HEK293T (cell line): ENCODE measurements around the gene TM7SF3.
A peak's percentile ranks its signal among the peaks of the same experiment; 100 is the strongest.

Source experiments
- CTCF ChIA-PET: fragments of 350-600 bp; formaldehyde crosslinking; extraction: SDS; loops from one replicate; lab custom pipeline; 2021; ENCODE audit warnings: antibody characterized with exemption, inconsistent platforms; lab: Yijun Ruan, JAX
- POLR2A ChIA-PET: fragments of 350-600 bp; formaldehyde crosslinking; extraction: SDS; loops from one replicate; lab custom pipeline; 2020; ENCODE audit warnings: antibody characterized with exemption, inconsistent platforms; lab: Yijun Ruan, JAX
- DNase-seq: peaks from one replicate; pipeline ENCODE4 v3.0.0; 2012; ENCODE audit warnings: mixed read lengths; ENCODE audit errors: extremely low spot score
- ARNT ChIP-seq: fragments of 450-650 bp; IDR thresholded peaks from 2 replicates; pipeline ENCODE4 v1.6.1; 2017; ENCODE audit warnings: mild to moderate bottlenecking
- BHLHE40 ChIP-seq: fragments of 450-650 bp; IDR thresholded peaks from 2 replicates; pipeline ENCODE4 v1.6.1; 2016; ENCODE audit warnings: mild to moderate bottlenecking, moderate library complexity, borderline replicate concordance
- CTBP1 ChIP-seq: fragments of 450-650 bp; IDR thresholded peaks from 2 replicates; pipeline ENCODE4 v1.6.1; 2016; ENCODE audit warnings: borderline replicate concordance
- ELF4 ChIP-seq: fragments of 450-650 bp; IDR thresholded peaks from 2 replicates; pipeline ENCODE4 v1.6.1; 2017; ENCODE audit warnings: antibody characterized with exemption
- FOXA1 ChIP-seq: fragments of 450-650 bp; IDR thresholded peaks from 2 replicates; pipeline ENCODE4 v1.6.1; 2016; ENCODE audit warnings: mild to moderate bottlenecking
- FOXK2 ChIP-seq: fragments of 450-650 bp; IDR thresholded peaks from 2 replicates; pipeline ENCODE4 v1.6.1; 2016; ENCODE audit warnings: mild to moderate bottlenecking
- FOXM1 ChIP-seq: fragments of 450-650 bp; IDR thresholded peaks from 2 replicates; pipeline ENCODE4 v1.6.1; 2017; ENCODE audit warnings: mild to moderate bottlenecking, borderline replicate concordance
- HDGF ChIP-seq: fragments of 450-650 bp; IDR thresholded peaks from 2 replicates; pipeline ENCODE4 v1.6.1; 2017; ENCODE audit warnings: antibody characterized with exemption, borderline replicate concordance
- L3MBTL2 ChIP-seq: fragments of 450-650 bp; conservative IDR thresholded peaks from 2 replicates; pipeline ENCODE4 v1.6.1; 2016; ENCODE audit warnings: mild to moderate bottlenecking
- LEF1 ChIP-seq: fragments of 450-650 bp; IDR thresholded peaks from 2 replicates; pipeline ENCODE4 v1.6.1; 2017; ENCODE audit warnings: mild to moderate bottlenecking, borderline replicate concordance
- NFRKB ChIP-seq: fragments of 450-650 bp; IDR thresholded peaks from 2 replicates; pipeline ENCODE4 v1.6.1; 2016; ENCODE audit warnings: mild to moderate bottlenecking, moderate library complexity
- PKNOX1 ChIP-seq: fragments of 450-650 bp; IDR thresholded peaks from 2 replicates; pipeline ENCODE4 v1.6.1; 2016
- SP1 ChIP-seq: fragments of 450-650 bp; IDR thresholded peaks from 2 replicates; pipeline ENCODE4 v1.6.1; 2017
- SUZ12 ChIP-seq: fragments of 450-650 bp; IDR thresholded peaks from 2 replicates; pipeline ENCODE4 v1.6.1; 2016; ENCODE audit warnings: mild to moderate bottlenecking
- TARDBP ChIP-seq: fragments of 450-650 bp; IDR thresholded peaks from 2 replicates; pipeline ENCODE4 v1.6.1; 2016
- ZNF384 ChIP-seq: fragments of 450-650 bp; IDR thresholded peaks from 2 replicates; pipeline ENCODE4 v1.6.1; 2016

Gene TM7SF3

GRCh38 chr12:27006797-27007467, 7.3 kb downstream of the TM7SF3 start:
- TF ChIP-seq SUZ12 (no peak), PKNOX1 (peak; percentile 69; the same call in 1 of the 2 replicates)
- DNase-seq = no peak
- ChIA-PET CTCF (no interaction called here), POLR2A (no interaction called here)

GRCh38 chr12:27005495-27005894, 8.7 kb downstream of the TM7SF3 start:
- CTCF ChIA-PET = no interaction called here
- POLR2A ChIA-PET = no interaction called here
- TF ChIP-seq L3MBTL2 (no peak), CTBP1 (no peak), ZNF384 (no peak), FOXK2 (no peak), SUZ12 (no peak), ELF4 (no peak), PKNOX1 (no peak), NFRKB (no peak), LEF1 (no peak), FOXM1 (no peak), FOXA1 (no peak), TARDBP (no peak), HDGF (no peak), SP1 (no peak), BHLHE40 (no peak), ARNT (no peak)
- DNase-seq = no peak

GRCh38 chr12:27003421-27004381, 10.5 kb downstream of the TM7SF3 start:
- CTCF ChIA-PET = interaction anchor here (1.0 to 1.1 kb wide), 2 partner anchors 10 to 351 kb away, joined by 3 read pairs; partner anchors contain the start of gene TM7SF3
- DNase-seq = no peak
- POLR2A ChIA-PET = interaction anchor here (0.6 to 1.4 kb wide), 3 partner anchors 10 to 115 kb away, joined by 3 read pairs; partner anchors contain the start of genes MED21 and TM7SF3
- TF ChIP-seq TARDBP (no peak), ARNT (0 out of 2 replicates have a peak, but pooled peaks have one; percentile 44), BHLHE40 (no peak), CTBP1 (0 out of 2 replicates have a peak, but pooled peaks have one; percentile 16)

- POLR2A ChIA-PET = interaction anchor here (0.8 to 1.4 kb wide), 2 partner anchors 11 to 20 kb away, joined by 3 read pairs; partner anchors contain the start of gene MED21
- DNase-seq = no peak
- CTCF ChIA-PET = no interaction called here
- TF ChIP-seq PKNOX1 (no peak), TARDBP (no peak), HDGF (no peak)
Measured at GRCh38 chr12:27002141-27002540, 12.0 kb downstream of the TM7SF3 start.

- POLR2A ChIA-PET = interaction anchor here (0.8 to 1.4 kb wide), 2 partner anchors 12 to 21 kb away, joined by 3 read pairs; partner anchors contain the start of gene MED21
- CTCF ChIA-PET = interaction anchor here (0.7 kb wide), 1 partner anchor 151 kb away, joined by 3 read pairs; no protein-coding TSS in a partner anchor
- DNase-seq = no peak
- no peak for TF ChIP-seq ARNT
- no peak for TF ChIP-seq NFRKB
- TF ChIP-seq SUZ12 = no peak
- no peak for TF ChIP-seq FOXA1
- no peak for TF ChIP-seq TARDBP
- no peak for TF ChIP-seq FOXM1
- TF ChIP-seq ELF4 = no peak
- TF ChIP-seq L3MBTL2 = no peak
- no peak for TF ChIP-seq BHLHE40
Measured at GRCh38 chr12:27001663-27002062, 12.5 kb downstream of the TM7SF3 start.

- no peak for DNase-seq
- no peak for TF ChIP-seq FOXM1
- TF ChIP-seq FOXK2 = no peak
- TF ChIP-seq SUZ12 = no peak
- no peak for TF ChIP-seq BHLHE40
- no peak for TF ChIP-seq LEF1
- no peak for TF ChIP-seq ZNF384
- POLR2A ChIA-PET = interaction anchor here (1.4 kb wide), 1 partner anchor 13 kb away, joined by 3 read pairs; no protein-coding TSS in a partner anchor
- CTCF ChIA-PET = interaction anchor here (0.7 kb wide), 1 partner anchor 150 kb away, joined by 3 read pairs; no protein-coding TSS in a partner anchor
Measured at GRCh38 chr12:27000961-27001360, 13.2 kb downstream of the TM7SF3 start.
